ENCODE data around the gene PLEKHA8.
"Not testable (repeated sequence)": the region's sequence is repeated elsewhere in the genome, so short reads cannot be mapped to it uniquely, and the experiment has no call there.

Gene PLEKHA8

DNA sequence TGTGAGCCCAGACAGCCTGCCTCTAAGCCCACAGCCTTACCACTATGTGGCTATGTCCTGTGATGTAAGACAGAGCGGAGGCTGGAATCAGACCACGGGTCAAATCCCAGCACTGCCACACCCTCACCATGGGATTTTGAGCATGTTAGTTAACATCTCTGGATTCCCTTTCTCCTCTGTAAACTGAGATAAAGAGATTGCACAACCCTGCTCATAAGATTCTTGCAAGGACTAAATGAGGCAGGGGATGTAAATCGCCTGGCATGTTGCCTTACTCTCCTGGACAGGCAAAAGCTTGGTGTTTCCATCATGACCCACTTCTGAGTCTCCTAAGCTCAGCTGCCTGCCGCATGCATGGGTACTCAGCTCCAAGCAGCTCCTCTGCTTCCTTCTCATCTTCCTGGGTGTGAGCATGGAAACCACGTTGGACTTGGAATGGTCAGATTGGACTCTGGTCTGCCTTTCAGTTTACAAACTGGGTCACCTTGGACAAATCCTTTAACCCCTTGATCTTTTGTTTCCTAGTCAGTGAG, 65.3 kb downstream of the PLEKHA8 start:
- H3K27ac ChIP-seq, result no peak overlapping the region
- TF ChIP-seq, protein P1, sequence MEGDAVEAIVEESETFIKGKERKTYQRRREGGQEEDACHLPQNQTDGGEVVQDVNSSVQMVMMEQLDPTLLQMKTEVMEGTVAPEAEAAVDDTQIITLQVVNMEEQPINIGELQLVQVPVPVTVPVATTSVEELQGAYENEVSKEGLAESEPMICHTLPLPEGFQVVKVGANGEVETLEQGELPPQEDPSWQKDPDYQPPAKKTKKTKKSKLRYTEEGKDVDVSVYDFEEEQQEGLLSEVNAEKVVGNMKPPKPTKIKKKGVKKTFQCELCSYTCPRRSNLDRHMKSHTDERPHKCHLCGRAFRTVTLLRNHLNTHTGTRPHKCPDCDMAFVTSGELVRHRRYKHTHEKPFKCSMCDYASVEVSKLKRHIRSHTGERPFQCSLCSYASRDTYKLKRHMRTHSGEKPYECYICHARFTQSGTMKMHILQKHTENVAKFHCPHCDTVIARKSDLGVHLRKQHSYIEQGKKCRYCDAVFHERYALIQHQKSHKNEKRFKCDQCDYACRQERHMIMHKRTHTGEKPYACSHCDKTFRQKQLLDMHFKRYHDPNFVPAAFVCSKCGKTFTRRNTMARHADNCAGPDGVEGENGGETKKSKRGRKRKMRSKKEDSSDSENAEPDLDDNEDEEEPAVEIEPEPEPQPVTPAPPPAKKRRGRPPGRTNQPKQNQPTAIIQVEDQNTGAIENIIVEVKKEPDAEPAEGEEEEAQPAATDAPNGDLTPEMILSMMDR (conservative IDR thresholded peaks at IDR 0.05), result no peak

DNA sequence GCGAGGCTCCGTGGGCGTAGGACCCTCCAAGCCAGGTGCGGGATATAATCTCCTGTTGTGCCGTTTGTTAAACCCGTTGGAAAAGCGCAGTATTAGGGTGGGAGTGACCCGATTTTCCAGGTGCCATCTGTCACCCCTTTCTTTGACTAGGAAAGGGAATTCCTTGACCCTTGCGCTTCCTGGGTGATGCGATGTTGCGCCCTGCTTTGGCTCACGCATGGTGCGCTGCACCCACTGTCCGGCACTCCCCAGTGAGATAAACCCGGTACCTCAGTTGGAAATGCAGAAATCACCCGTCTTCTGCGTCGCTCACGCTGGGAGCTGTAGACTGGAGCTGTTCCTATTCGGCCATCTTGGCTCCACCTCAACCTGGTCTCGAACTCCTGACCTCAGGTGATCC, 70.4 kb downstream of the PLEKHA8 start:
- not testable (repeated sequence) for H3K27ac ChIP-seq

DNA sequence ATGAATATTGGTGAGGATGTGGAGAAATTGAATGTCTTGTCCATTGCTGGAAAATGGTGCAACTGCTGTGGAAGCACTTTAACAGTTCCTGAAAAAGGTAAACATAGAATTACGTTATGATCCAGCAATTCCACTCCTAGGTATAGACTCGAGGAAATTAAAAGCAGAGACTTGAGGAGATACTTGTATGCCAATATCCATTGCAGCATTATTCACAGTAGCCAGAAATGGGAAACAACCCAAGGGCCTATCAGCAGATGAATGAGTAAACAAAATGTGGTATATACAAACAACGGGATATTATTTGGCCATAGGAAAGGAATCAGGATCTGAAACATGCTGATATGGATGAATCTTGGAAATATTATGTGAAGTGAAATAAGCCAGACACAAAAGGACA, 74.1 kb downstream of the PLEKHA8 start:
- H3K27ac ChIP-seq, result peak overlapping the region; percentile 47
- TF ChIP-seq, protein P1 (conservative IDR thresholded peaks at IDR 0.05), result no peak

DNA sequence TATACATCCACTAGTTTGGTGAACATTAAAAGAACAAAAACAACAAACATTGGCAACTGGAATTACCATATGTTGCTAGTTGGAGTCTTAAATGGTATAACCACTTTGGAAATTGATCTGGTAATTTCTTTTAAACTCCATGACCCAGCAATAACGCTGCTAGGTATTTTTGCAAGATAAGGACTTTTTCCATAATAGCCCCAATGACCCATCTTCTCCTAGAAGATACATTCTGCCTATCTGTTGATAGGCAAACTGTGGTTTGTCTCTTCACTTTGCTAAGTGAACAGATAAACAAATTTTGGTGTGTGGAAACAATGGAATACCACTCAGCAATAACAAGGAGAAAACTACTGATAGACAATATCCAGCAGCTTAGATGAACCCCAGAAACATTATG, 75.9 kb downstream of the PLEKHA8 start:
- no peak overlapping the region for H3K27ac ChIP-seq
- TF ChIP-seq, protein P1 (conservative IDR thresholded peaks at IDR 0.05), result no peak

DNA sequence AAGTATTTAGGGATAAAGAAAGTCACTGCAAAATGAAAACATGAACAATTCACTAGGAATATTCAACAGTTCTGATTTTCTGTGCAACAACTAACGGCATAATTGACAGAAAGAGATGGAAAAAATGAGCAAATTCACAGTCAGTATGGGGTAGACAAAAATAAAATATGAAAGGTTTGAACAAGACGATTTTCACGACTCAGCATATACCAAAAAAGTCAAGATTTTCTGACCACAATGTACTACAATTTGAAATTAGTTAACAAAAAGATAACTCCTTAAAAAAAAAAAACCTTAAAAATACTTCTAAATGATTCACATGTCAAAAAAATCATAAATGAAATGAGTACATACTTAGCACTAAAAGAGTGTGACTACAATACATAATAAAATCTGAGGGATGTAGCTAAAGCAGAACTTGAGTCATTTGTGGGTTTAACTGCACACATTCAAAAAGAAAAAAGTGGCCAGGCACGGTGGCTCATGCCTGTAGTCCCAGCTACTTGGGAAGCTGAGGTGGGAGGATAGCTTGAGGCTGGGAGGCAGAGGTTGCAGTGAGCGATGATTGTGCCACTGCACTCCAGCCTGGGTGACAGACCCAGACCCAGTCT, 84.0 kb downstream of the PLEKHA8 start:
- no peak overlapping the region for H3K27ac ChIP-seq
- TF ChIP-seq, protein P1 (conservative IDR thresholded peaks at IDR 0.05), result no peak

DNA sequence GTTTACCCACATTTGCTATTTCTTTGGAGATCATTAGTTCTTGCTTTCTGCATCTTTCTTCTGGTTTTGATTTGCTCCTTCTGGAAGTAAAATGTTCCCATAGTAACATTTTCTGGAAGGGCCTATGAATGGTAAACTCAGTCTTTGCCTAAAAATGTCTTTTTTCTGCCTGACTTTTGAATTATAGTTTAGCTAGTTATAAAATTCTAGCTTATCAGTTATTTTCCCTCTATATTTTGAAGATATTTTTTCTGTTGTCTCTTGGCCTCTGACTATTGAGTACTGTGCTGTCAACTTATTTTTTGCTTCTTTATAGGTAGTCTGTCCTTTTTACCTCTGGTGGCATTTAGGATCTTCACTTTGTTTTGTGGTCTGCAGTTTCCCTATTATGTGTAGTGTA, 84.9 kb downstream of the PLEKHA8 start:
- TF ChIP-seq, protein P1 (conservative IDR thresholded peaks at IDR 0.05), result no peak
- H3K27ac ChIP-seq, result no peak overlapping the region

DNA sequence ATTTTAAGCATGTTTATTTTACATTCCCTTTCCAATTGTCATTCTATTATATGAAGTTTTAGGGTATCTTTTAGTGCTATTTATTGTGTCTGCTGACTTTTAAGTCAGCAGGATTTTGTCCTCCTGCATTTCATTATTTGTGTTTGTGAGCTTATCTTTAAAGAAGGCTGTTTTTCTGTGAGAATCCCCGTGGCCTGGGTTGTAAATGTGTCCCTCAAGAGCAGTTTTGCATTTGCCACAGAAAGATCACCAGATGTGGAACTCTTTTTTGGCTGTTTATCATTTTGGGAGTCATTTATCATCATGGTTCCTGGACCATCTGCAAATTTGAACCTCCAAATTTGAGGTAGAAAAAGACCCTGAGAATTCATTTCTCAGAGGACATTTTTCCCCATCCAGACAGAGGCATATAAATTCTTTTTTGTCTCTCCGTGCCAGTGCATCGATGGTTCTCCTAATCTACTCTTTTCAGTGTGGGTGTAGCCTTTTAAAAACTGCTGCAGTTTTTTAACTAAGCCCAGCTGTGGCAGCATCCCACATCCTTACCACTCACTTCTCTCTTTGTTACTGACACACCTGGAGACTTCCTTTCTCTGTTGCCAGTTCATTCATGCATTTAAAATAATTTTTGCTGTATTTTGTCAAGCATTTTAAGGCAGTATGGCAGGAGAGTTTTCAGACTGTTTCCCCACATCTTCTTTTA, 86.5 kb downstream of the PLEKHA8 start:
- TF ChIP-seq, protein P1 (conservative IDR thresholded peaks at IDR 0.05), result no peak
- no peak overlapping the region for H3K27ac ChIP-seq

Measured in VCaP (cell line).